Caco-2 (cell line): ENCODE data around the gene PPP1R12A. TPM values are rescaled to one million over a fixed set of nuclear protein-coding genes. Genes with fewer than 3 reads are reported as not detected.

Source experiments
- BruUV-seq: library from RNA; stranded (reverse); fragments of 400-500 nt; replicated peaks from 2 replicates; lab custom pipeline; 2021; lab: Mats Ljungman, UMichigan
- CTCF ChIA-PET: fragments of 300-600 bp; sonication (Branson Sonifier 250); formaldehyde crosslinking; loops from one replicate; lab custom pipeline; 2022; ENCODE audit warnings: antibody characterized with exemption; lab: Charles Lee
- POLR2A ChIA-PET: fragments of 300-600 bp; sonication (Branson Sonifier 250); formaldehyde crosslinking; loops from one replicate; lab custom pipeline; 2022; ENCODE audit warnings: antibody characterized with exemption; lab: Charles Lee
- DNase-seq, 2 experiments: peaks; one replicate each; pipeline versions ENCODE4 v3.0.0 to v3.0.0-alpha.2; 2020 to 2022
- H3K27me3 ChIP-seq: replicated peaks from 2 replicates; pipeline ENCODE4 v1.6.0; 2011; ENCODE audit warnings: low read length; ENCODE audit not compliant: control insufficient read depth, insufficient read depth
- H3K36me3 ChIP-seq: 2 replicates; pipeline ENCODE4 v1.5.1; 2011; ENCODE audit warnings: low read length; ENCODE audit not compliant: control insufficient read depth, insufficient read depth
- H3K4me1 ChIP-seq: fragments of 250-450 bp; sonication (Bioruptor Pico); 2 replicates; pipeline ENCODE4 v1.5.1; 2020; ENCODE audit warnings: mild to moderate bottlenecking
- H3K4me3 ChIP-seq: 2 replicates; pipeline ENCODE4 v1.5.1; 2011; ENCODE audit warnings: low read depth, mild to moderate bottlenecking, control low read depth, low read length
- H3K9me3 ChIP-seq: fragments of 250-450 bp; sonication (Bioruptor Pico); 2 replicates; pipeline ENCODE4 v1.5.1; 2020; ENCODE audit warnings: mild to moderate bottlenecking, moderate library complexity
- H3K27ac Mint-ChIP-seq: one replicate; pipeline ENCODE4 v1.8.0; 2022; ENCODE audit warnings: mixed read lengths; ENCODE audit not compliant: unreplicated experiment
- H3K27me3 Mint-ChIP-seq: one replicate; pipeline ENCODE4 v1.8.0; 2022; ENCODE audit warnings: mixed read lengths; ENCODE audit not compliant: insufficient read depth, unreplicated experiment
- H3K36me3 Mint-ChIP-seq: one replicate; pipeline ENCODE4 v1.8.0; 2022; ENCODE audit warnings: mild to moderate bottlenecking, mixed read lengths; ENCODE audit not compliant: insufficient read depth, unreplicated experiment
- H3K4me1 Mint-ChIP-seq: one replicate; pipeline ENCODE4 v1.8.0; 2022; ENCODE audit warnings: low read depth, mixed read lengths; ENCODE audit not compliant: unreplicated experiment
- H3K4me3 Mint-ChIP-seq: one replicate; pipeline ENCODE4 v1.8.0; 2022; ENCODE audit warnings: mild to moderate bottlenecking, moderate library complexity, mixed read lengths; ENCODE audit not compliant: unreplicated experiment
- H3K9me3 Mint-ChIP-seq: one replicate; pipeline ENCODE4 v1.8.0; 2022; ENCODE audit warnings: mixed read lengths; ENCODE audit not compliant: unreplicated experiment
- intact Hi-C: fragments of 100-400 bp; cut with micrococcal nuclease; formaldehyde crosslinking; loops from one replicate; pipeline ENCODE4 v1.10.0; 2022; ENCODE audit not compliant: unreplicated experiment
- total RNA-seq: library from RNA; stranded (reverse); gene quantifications from 2 replicates; pipeline ENCODE4 v1.2.3, GENCODE V29; 2022
- TF ChIP-seq, protein P1 (sequence below), 2 experiments: fragments of 200-600 bp in 1 of 2; IDR thresholded peaks; 1 replicate in 1 of 2; 2 replicates in 1 of 2; pipeline versions ENCODE4 v1.5.1 to v1.8.0; 2011 to 2022; ENCODE audit warnings: antibody characterized with exemption in 1 of 2, control low read depth in 1 of 2, inconsistent platforms in 1 of 2, low read depth in 1 of 2, low read length in 1 of 2, mild to moderate bottlenecking in 1 of 2, moderate library complexity in 1 of 2; ENCODE audit not compliant: insufficient read depth in 1 of 2, severe bottlenecking in 1 of 2, unreplicated experiment in 1 of 2

PPP1R12A gene
- total RNA-seq, 1 experiment from 2014 or later, result 62.5 TPM

GRCh38 chr12:79939728-79940310 lies 4.9 kb upstream of the PPP1R12A start:
- POLR2A ChIA-PET, result no interaction called here
- Mint-ChIP-seq H3K36me3 (peaks cover 6% of the 10 kb centered on the region), H3K27me3 (no peaks in the 10 kb centered on the region), H3K27ac (no peak overlapping the region), H3K4me3 (no peak overlapping the region), H3K4me1 (peaks cover 4% of the 10 kb centered on the region), H3K9me3 (no peaks in the 10 kb centered on the region)
- Histone ChIP-seq H3K36me3 (no peaks in the 10 kb centered on the region), H3K9me3 (no peaks in the 10 kb centered on the region), H3K4me1 (peaks cover 6% of the 10 kb centered on the region; the same call in 1 of the 2 replicates), H3K27me3 (no peaks in the 10 kb centered on the region), H3K4me3 (no peak overlapping the region)
- intact Hi-C loops, result loop anchor here (5.0 kb wide), 2 partner anchors 393 to 523 kb away; no protein-coding TSS in a partner anchor
- no peak for DNase-seq
- TF ChIP-seq, protein P1, sequence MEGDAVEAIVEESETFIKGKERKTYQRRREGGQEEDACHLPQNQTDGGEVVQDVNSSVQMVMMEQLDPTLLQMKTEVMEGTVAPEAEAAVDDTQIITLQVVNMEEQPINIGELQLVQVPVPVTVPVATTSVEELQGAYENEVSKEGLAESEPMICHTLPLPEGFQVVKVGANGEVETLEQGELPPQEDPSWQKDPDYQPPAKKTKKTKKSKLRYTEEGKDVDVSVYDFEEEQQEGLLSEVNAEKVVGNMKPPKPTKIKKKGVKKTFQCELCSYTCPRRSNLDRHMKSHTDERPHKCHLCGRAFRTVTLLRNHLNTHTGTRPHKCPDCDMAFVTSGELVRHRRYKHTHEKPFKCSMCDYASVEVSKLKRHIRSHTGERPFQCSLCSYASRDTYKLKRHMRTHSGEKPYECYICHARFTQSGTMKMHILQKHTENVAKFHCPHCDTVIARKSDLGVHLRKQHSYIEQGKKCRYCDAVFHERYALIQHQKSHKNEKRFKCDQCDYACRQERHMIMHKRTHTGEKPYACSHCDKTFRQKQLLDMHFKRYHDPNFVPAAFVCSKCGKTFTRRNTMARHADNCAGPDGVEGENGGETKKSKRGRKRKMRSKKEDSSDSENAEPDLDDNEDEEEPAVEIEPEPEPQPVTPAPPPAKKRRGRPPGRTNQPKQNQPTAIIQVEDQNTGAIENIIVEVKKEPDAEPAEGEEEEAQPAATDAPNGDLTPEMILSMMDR (IDR thresholded peaks at IDR 0.05; ENCODE audit: insufficient read depth in 1 of 2, low read depth in 1 of 2, low read length in 1 of 2, severe bottlenecking in 1 of 2, unreplicated experiment in 1 of 2), result no peak
- BruUV-seq, result no TSS peak
- CTCF ChIA-PET, result no interaction called here

GRCh38 chr12:79938843-79939242 lies 3.9 kb upstream of the PPP1R12A start:
- Histone ChIP-seq H3K27me3 (no peaks in the 10 kb centered on the region), H3K9me3 (no peaks in the 10 kb centered on the region), H3K36me3 (no peaks in the 10 kb centered on the region), H3K4me1 (peaks cover 6% of the 10 kb centered on the region; the same call in 1 of the 2 replicates), H3K4me3 (no peak overlapping the region)
- no TSS peak for BruUV-seq
- H3K27me3 Mint-ChIP-seq, result no peaks in the 10 kb centered on the region
- CTCF ChIA-PET, result no interaction called here
- intact Hi-C loops, result loop anchor here (5.0 kb wide), 2 partner anchors 392 to 522 kb away; no protein-coding TSS in a partner anchor
- no peak for DNase-seq
- TF ChIP-seq, protein P1 (IDR thresholded peaks at IDR 0.05; ENCODE audit: insufficient read depth in 1 of 2, low read depth in 1 of 2, low read length in 1 of 2, severe bottlenecking in 1 of 2, unreplicated experiment in 1 of 2), result no peak
- peaks cover 16% of the 10 kb centered on the region for H3K36me3 Mint-ChIP-seq
- H3K4me3 Mint-ChIP-seq, result no peak overlapping the region
- H3K4me1 Mint-ChIP-seq, result no peaks in the 10 kb centered on the region
- H3K27ac Mint-ChIP-seq, result no peak overlapping the region
- POLR2A ChIA-PET, result interaction anchor here (0.5 kb wide), 1 partner anchor 54 kb away, joined by 4 read pairs; no protein-coding TSS in a partner anchor
- no peaks in the 10 kb centered on the region for H3K9me3 Mint-ChIP-seq

- no peaks in the 10 kb centered on the region for H3K27me3 Mint-ChIP-seq
- H3K9me3 Mint-ChIP-seq, result no peaks in the 10 kb centered on the region
- BruUV-seq, result no TSS peak
- H3K27ac Mint-ChIP-seq, result no peak overlapping the region
- H3K4me3 Mint-ChIP-seq, result no peak overlapping the region
- intact Hi-C loops, result loop anchor here (5.0 kb wide), 2 partner anchors 389 to 519 kb away; no protein-coding TSS in a partner anchor
- H3K36me3 Mint-ChIP-seq, result peaks cover 19% of the 10 kb centered on the region
- no peaks in the 10 kb centered on the region for H3K9me3 ChIP-seq
- no peaks in the 10 kb centered on the region for H3K27me3 ChIP-seq
- ChIA-PET POLR2A (no interaction called here), CTCF (no interaction called here)
- no peak for DNase-seq
- TF ChIP-seq, protein P1 (IDR thresholded peaks at IDR 0.05; ENCODE audit: insufficient read depth in 1 of 2, low read depth in 1 of 2, low read length in 1 of 2, severe bottlenecking in 1 of 2, unreplicated experiment in 1 of 2), result no peak
- no peaks in the 10 kb centered on the region for H3K36me3 ChIP-seq
- H3K4me1 Mint-ChIP-seq, result peaks cover 5% of the 10 kb centered on the region
- no peak overlapping the region for H3K4me3 ChIP-seq
- H3K4me1 ChIP-seq, result peaks cover 10% of the 10 kb centered on the region; the same call in 1 of the 2 replicates
These were observed 1.8 kb upstream of the PPP1R12A start for GRCh38 chr12:79936670-79937069.
